Measurements from ENCODE around the gene ADGRV1.

ADGRV1 gene

DNA sequence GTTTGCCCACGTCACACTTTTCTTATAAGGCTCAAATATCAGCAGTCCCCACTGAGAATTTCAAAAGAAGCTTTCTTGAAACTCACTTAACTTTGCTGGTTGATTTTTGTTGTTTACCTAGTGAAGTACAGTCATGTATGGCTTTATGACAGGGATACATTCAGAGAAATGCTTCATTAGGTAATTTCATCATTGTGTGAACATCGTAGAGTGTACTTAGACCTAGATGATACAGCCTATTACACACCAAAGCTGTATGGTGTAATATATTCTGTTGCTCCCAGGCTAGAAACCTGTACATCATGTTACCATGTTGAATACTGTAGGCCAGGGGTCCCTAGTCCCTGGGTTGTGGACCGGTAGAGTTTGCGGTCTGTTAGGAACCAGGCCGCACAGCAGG lies 647.5 kb downstream of the ADGRV1 start:
- no peak for DNase-seq (ENCODE audit: low read depth)
- H3K4me3 ChIP-seq (ENCODE audit: low read depth, low read length) = no peak overlapping the region
- TF ChIP-seq, protein P1, sequence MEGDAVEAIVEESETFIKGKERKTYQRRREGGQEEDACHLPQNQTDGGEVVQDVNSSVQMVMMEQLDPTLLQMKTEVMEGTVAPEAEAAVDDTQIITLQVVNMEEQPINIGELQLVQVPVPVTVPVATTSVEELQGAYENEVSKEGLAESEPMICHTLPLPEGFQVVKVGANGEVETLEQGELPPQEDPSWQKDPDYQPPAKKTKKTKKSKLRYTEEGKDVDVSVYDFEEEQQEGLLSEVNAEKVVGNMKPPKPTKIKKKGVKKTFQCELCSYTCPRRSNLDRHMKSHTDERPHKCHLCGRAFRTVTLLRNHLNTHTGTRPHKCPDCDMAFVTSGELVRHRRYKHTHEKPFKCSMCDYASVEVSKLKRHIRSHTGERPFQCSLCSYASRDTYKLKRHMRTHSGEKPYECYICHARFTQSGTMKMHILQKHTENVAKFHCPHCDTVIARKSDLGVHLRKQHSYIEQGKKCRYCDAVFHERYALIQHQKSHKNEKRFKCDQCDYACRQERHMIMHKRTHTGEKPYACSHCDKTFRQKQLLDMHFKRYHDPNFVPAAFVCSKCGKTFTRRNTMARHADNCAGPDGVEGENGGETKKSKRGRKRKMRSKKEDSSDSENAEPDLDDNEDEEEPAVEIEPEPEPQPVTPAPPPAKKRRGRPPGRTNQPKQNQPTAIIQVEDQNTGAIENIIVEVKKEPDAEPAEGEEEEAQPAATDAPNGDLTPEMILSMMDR (conservative IDR thresholded peaks at IDR 0.05; ENCODE audit: low read depth, low read length) = no peak

GRCh38 chr5:91206734-91207133 lies 648.1 kb downstream of the ADGRV1 start:
- H3K4me3 ChIP-seq (ENCODE audit: low read depth, low read length) = no peak overlapping the region
- TF ChIP-seq, protein P1 (conservative IDR thresholded peaks at IDR 0.05; ENCODE audit: low read depth, low read length) = no peak

DNA sequence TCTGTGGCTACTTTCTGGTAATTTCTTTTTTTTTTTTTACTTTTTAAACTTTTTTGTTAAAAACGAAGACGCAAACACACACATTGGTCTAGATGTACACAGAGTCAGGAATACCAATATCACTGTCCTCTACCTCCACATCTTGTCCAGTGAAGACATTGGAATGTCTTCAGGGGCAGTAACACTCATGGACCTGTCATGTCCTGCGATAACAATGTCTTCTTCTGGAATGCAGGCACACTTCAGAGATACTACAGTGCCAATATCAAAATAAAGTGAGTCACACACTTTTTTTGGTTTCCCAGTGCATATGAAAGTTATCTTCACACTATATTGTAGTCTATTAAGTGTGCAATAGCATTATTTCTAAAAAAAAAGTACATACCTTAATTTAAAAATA lies 648.7 kb downstream of the ADGRV1 start:
- DNase-seq (ENCODE audit: low read depth) = no peak
- TF ChIP-seq, protein P1 (conservative IDR thresholded peaks at IDR 0.05; ENCODE audit: low read depth, low read length) = no peak
- H3K4me3 ChIP-seq (ENCODE audit: low read depth, low read length) = no peak overlapping the region

More at GRCh38 chr5:91206734-91207133, 648.1 kb downstream of the ADGRV1 start:
- DNase-seq (ENCODE audit: low read depth) = peak; percentile 67

GRCh38 chr5:91211997-91212713 lies 653.6 kb downstream of the ADGRV1 start:
- TF ChIP-seq, protein P1 (conservative IDR thresholded peaks at IDR 0.05; ENCODE audit: low read depth, low read length) = no peak
- DNase-seq (ENCODE audit: low read depth) = peak; percentile 45
- no peak overlapping the region for H3K4me3 ChIP-seq (ENCODE audit: low read depth, low read length)

DNA sequence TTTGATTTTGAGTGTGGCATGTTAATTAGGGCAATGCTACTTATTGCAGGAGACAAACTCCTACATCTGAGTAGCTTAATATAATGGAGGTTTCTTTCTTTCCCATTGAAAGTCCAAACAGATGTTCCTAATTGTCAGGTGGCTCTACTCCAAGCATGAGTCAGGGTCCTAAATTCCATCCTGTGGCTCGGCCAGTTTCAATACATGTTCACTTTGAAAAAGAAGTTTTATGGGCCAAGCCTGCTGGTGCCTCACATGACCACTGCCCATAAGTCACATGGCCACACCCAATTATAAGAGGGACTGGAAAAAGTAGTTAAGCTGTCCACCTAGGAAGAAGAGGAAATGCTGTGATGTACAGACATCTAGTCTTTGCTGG lies 654.1 kb downstream of the ADGRV1 start:
- H3K4me3 ChIP-seq (ENCODE audit: low read depth, low read length) = no peak overlapping the region
- DNase-seq (ENCODE audit: low read depth) = peak; percentile 79
- TF ChIP-seq, protein P1 (conservative IDR thresholded peaks at IDR 0.05; ENCODE audit: low read depth, low read length) = no peak

Data from choroid plexus epithelial cell (primary cell).